Panc1 (cell line): ENCODE measurements around the gene ATP9A.

ENCODE experiments used
- CTCF ChIP-seq: fragments of 450-650 bp; IDR thresholded peaks from 2 replicates; pipeline ENCODE4 v1.5.1; 2017; ENCODE audit warnings: mild to moderate bottlenecking
- POLR2AphosphoS5 ChIP-seq: IDR thresholded peaks from 2 replicates; pipeline ENCODE4 v1.6.1; 2012; ENCODE audit warnings: mild to moderate bottlenecking, low read depth, low read length, moderate library complexity
- REST ChIP-seq, 2 experiments: IDR thresholded peaks; 2 replicates each; pipeline ENCODE4 v1.6.1; 2011 to 2012; ENCODE audit warnings: low read depth in 2 of 2, control low read depth in 1 of 2, low read length in 1 of 2, mild to moderate bottlenecking in 1 of 2, moderate library complexity in 1 of 2; ENCODE audit not compliant: insufficient read depth in 1 of 2
- SIN3A ChIP-seq: IDR thresholded peaks from 2 replicates; pipeline ENCODE4 v1.6.1; 2012; ENCODE audit warnings: low read depth, mild to moderate bottlenecking, low read length, moderate library complexity, borderline replicate concordance; ENCODE audit not compliant: insufficient read depth

- TF ChIP-seq POLR2AphosphoS5: no peak
- TF ChIP-seq CTCF: no peak
- TF ChIP-seq REST (IDR thresholded peaks at IDR 0.05; ENCODE audit: insufficient read depth in 1 of 2, low read depth in 2 of 2, low read length in 1 of 2): no peak
- TF ChIP-seq SIN3A: no peak
Observed at GRCh38 chr20:51691703-51692102, 76.5 kb downstream of the ATP9A start.
